ENCODE results near the gene ZBTB48.

ZBTB48 gene

DNA sequence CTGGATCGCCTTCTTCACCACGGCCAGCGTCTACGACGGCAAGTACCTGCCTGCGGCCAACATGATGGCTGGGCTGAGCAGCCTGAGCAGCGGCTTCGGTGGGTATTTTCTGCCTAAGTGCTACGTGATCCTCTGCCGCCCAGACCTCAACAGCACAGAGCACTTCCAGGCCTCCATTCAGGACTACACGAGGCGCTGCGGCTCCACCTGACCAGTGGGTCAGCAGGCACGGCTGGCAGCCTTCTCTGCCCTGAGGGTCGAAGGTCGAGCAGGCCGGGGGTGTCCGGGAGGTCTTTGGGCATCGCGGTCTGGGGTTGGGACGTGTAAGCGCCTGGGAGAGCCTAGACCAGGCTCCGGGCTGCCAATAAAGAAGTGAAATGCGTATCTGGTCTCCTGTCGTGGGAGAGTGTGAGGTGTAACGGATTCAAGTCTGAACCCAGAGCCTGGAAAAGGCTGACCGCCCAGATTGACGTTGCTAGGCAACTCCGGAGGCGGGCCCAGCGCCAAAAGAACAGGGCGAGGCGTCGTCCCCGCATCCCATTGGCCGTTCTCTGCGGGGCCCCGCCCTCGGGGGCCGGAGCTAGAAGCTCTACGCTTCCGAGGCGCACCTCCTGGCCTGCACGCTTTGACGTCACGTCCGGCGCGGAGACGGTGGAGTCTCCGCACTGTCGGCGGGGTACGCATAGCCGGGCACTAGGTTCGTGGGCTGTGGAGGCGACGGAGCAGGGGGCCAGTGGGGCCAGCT is at the start of gene ZBTB48:
Gene ZBTB48 (plus strand): TSS at position 621 of the 745 bp plus-strand sequence. CDS start 616 bp downstream, outside the sequence.
- Histone ChIP-seq H3K4me1 (ENCODE audit: insufficient read depth, low read length) (peaks cover 29% of the 10 kb centered on the region), H3K27ac (ENCODE audit: low read depth, low read length) (peak within 1 kb of the TSS; percentile 77), H3K4me3 (ENCODE audit: low read depth in 1 of 2, low read length in 2 of 2) (peak within 1 kb of the TSS; percentile 78 to 80), H3K36me3 (ENCODE audit: insufficient read depth, low read length) (peaks cover 5% of the 10 kb centered on the region), H3K27me3 (ENCODE audit: control insufficient read depth in 1 of 2, insufficient read depth in 2 of 2, low read length in 2 of 2) (no peaks in the 10 kb centered on the region), H3K9me3 (ENCODE audit: low read length) (no peaks in the 10 kb centered on the region), H3K9ac (ENCODE audit: low read length) (peak within 1 kb of the TSS; percentile 70)

DNA sequence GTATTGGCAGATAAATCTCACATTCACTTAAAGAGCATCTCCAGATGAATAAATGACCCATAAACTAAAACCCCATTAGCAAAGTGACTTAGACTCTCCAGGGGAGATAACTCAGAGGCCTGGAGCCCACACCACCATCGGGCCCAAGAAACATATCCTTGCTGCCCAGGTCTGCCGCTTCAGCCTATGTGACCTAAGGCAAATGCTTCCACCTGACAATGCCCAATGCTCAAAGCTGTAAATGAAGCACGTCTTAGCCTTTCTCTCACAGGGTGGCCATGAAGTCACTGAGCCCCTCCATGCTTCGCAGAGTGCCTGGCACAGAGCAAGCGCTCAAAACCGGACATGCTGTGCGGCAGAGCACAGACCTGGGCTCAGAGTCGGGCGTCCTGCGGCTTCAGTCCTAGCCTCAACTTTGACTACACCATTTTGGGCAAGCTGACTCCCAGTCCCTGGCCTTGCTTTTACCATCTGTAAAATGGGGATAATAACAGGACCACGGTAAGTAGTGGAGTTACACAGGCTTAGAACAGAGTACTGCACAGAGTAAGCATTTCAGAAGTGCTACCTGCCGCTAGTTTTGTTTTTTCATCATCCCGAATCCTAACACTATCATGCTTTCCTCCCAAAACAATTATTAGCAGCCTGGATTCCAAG is 49.2 kb upstream of the ZBTB48 start:
- Histone ChIP-seq H3K36me3 (ENCODE audit: insufficient read depth, low read length) (peaks cover 70% of the 10 kb centered on the region), H3K4me1 (ENCODE audit: insufficient read depth, low read length) (no peaks in the 10 kb centered on the region), H3K27ac (ENCODE audit: low read depth, low read length) (no peak overlapping the region), H3K9ac (ENCODE audit: low read length) (no peak overlapping the region), H3K4me3 (ENCODE audit: low read depth in 1 of 2, low read length in 2 of 2) (no peak overlapping the region), H3K27me3 (ENCODE audit: control insufficient read depth in 1 of 2, insufficient read depth in 2 of 2, low read length in 2 of 2) (no peaks in the 10 kb centered on the region), H3K9me3 (ENCODE audit: low read length) (no peaks in the 10 kb centered on the region)

- no peaks in the 10 kb centered on the region for H3K4me1 ChIP-seq (ENCODE audit: insufficient read depth, low read length)
- H3K27ac ChIP-seq (ENCODE audit: low read depth, low read length) = no peak overlapping the region
- no peak overlapping the region for H3K9ac ChIP-seq (ENCODE audit: low read length)
- peaks cover 57% of the 10 kb centered on the region for H3K36me3 ChIP-seq (ENCODE audit: insufficient read depth, low read length)
- H3K27me3 ChIP-seq (ENCODE audit: control insufficient read depth in 1 of 2, insufficient read depth in 2 of 2, low read length in 2 of 2) = no peaks in the 10 kb centered on the region
- no peak overlapping the region for H3K4me3 ChIP-seq (ENCODE audit: low read depth in 1 of 2, low read length in 2 of 2)
- no peaks in the 10 kb centered on the region for H3K9me3 ChIP-seq (ENCODE audit: low read length)
These were observed 47.8 kb upstream of the ZBTB48 start for GRCh38 chr1:6531996-6532395.

- no peaks in the 10 kb centered on the region for H3K27me3 ChIP-seq (ENCODE audit: control insufficient read depth in 1 of 2, insufficient read depth in 2 of 2, low read length in 2 of 2)
- no peaks in the 10 kb centered on the region for H3K9me3 ChIP-seq (ENCODE audit: low read length)
- H3K4me3 ChIP-seq (ENCODE audit: low read depth in 1 of 2, low read length in 2 of 2) = no peak overlapping the region
- peaks cover 35% of the 10 kb centered on the region for H3K36me3 ChIP-seq (ENCODE audit: insufficient read depth, low read length)
- no peak overlapping the region for H3K9ac ChIP-seq (ENCODE audit: low read length)
- H3K4me1 ChIP-seq (ENCODE audit: insufficient read depth, low read length) = no peaks in the 10 kb centered on the region
- H3K27ac ChIP-seq (ENCODE audit: low read depth, low read length) = no peak overlapping the region
These were observed 45.5 kb upstream of the ZBTB48 start for GRCh38 chr1:6534248-6534822.

- Histone ChIP-seq H3K27me3 (ENCODE audit: control insufficient read depth in 1 of 2, insufficient read depth in 2 of 2, low read length in 2 of 2) (no peaks in the 10 kb centered on the region), H3K36me3 (ENCODE audit: insufficient read depth, low read length) (peaks cover 35% of the 10 kb centered on the region), H3K4me1 (ENCODE audit: insufficient read depth, low read length) (no peaks in the 10 kb centered on the region), H3K27ac (ENCODE audit: low read depth, low read length) (no peak overlapping the region), H3K9ac (ENCODE audit: low read length) (no peak overlapping the region), H3K4me3 (ENCODE audit: low read depth in 1 of 2, low read length in 2 of 2) (no peak overlapping the region), H3K9me3 (ENCODE audit: low read length) (no peaks in the 10 kb centered on the region)
These were observed 44.6 kb upstream of the ZBTB48 start for GRCh38 chr1:6535214-6535613.

- H3K4me3 ChIP-seq (ENCODE audit: low read depth in 1 of 2, low read length in 2 of 2) = no peak overlapping the region
- no peaks in the 10 kb centered on the region for H3K27me3 ChIP-seq (ENCODE audit: control insufficient read depth in 1 of 2, insufficient read depth in 2 of 2, low read length in 2 of 2)
- no peaks in the 10 kb centered on the region for H3K4me1 ChIP-seq (ENCODE audit: insufficient read depth, low read length)
- H3K9ac ChIP-seq (ENCODE audit: low read length) = no peak overlapping the region
- H3K36me3 ChIP-seq (ENCODE audit: insufficient read depth, low read length) = peaks cover 28% of the 10 kb centered on the region
- no peaks in the 10 kb centered on the region for H3K9me3 ChIP-seq (ENCODE audit: low read length)
- no peak overlapping the region for H3K27ac ChIP-seq (ENCODE audit: low read depth, low read length)
These were observed 43.5 kb upstream of the ZBTB48 start for GRCh38 chr1:6536291-6536690.

DNA sequence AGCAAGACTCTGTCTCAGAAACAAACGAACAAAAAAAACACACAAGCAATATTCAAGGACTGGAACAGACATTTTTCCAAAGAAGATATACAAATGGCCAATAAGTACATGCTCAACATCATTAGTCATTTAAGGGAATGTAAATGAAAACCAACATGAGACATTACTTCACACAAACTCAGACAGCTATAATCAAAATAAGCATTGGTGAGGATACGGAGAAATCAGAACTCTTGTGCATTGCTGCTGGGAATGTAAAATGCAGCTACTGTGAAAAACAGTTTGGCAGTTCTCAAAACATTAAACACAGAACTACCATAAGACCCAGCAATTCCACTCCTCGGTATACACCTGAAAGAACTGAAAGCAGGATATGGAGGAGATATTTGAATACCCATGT is 40.8 kb upstream of the ZBTB48 start:
- Histone ChIP-seq H3K9ac (ENCODE audit: low read length) (no peak overlapping the region), H3K9me3 (ENCODE audit: low read length) (no peaks in the 10 kb centered on the region), H3K4me1 (ENCODE audit: insufficient read depth, low read length) (no peaks in the 10 kb centered on the region), H3K36me3 (ENCODE audit: insufficient read depth, low read length) (peaks cover 6% of the 10 kb centered on the region), H3K4me3 (ENCODE audit: low read depth in 1 of 2, low read length in 2 of 2) (no peak overlapping the region), H3K27ac (ENCODE audit: low read depth, low read length) (no peak overlapping the region), H3K27me3 (ENCODE audit: control insufficient read depth in 1 of 2, insufficient read depth in 2 of 2, low read length in 2 of 2) (no peaks in the 10 kb centered on the region)

GRCh38 chr1:6544831-6545230 is 35.0 kb upstream of the ZBTB48 start:
- Histone ChIP-seq H3K9me3 (ENCODE audit: low read length) (no peaks in the 10 kb centered on the region), H3K36me3 (ENCODE audit: insufficient read depth, low read length) (peaks cover 26% of the 10 kb centered on the region), H3K4me3 (ENCODE audit: low read depth in 1 of 2, low read length in 2 of 2) (no peak overlapping the region), H3K27me3 (ENCODE audit: control insufficient read depth in 1 of 2, insufficient read depth in 2 of 2, low read length in 2 of 2) (no peaks in the 10 kb centered on the region), H3K4me1 (ENCODE audit: insufficient read depth, low read length) (no peaks in the 10 kb centered on the region), H3K27ac (ENCODE audit: low read depth, low read length) (no peak overlapping the region), H3K9ac (ENCODE audit: low read length) (no peak overlapping the region)

DNA sequence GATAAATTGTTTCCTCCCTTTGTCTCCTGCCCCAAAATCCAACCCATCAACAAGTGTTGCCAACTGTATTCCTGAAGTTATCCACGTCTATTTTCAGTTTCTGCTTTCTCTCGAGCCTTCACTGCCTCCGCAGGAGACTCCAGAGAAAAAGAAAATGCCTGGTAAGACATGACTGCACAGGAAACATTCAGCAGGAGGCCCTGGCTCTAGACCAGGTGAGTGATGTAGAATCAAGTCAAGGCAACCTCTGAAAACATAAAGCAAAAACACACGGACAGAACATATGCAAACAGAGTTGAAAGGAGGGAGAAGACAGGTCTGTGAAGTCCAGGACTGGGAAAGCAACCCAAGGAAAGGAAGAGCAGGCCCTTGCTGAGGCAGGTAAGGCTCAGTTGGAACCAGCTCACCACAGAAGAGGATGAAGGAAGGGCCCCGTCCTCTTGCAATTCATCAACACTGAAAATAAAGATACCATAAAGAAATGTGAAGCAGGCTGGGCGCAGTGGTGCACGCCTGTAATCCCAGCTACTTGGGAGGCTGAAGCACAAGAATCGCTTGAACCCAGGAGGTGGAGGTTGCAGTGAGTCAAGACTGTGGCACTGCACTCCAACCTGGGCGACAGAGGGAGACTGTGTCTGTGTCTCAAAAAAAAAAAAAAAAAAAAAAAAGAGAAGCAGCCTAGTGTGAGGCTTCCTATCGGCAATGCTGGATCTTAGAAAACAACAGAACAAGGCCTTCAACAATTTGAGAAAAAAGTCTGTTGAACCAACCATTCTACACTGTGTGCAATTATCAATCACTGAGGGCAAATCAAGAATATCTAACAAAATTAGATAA is 34.3 kb upstream of the ZBTB48 start:
- H3K9me3 ChIP-seq (ENCODE audit: low read length) = no peaks in the 10 kb centered on the region
- H3K4me1 ChIP-seq (ENCODE audit: insufficient read depth, low read length) = no peaks in the 10 kb centered on the region
- no peaks in the 10 kb centered on the region for H3K27me3 ChIP-seq (ENCODE audit: control insufficient read depth in 1 of 2, insufficient read depth in 2 of 2, low read length in 2 of 2)
- H3K4me3 ChIP-seq (ENCODE audit: low read depth in 1 of 2, low read length in 2 of 2) = no peak overlapping the region
- no peak overlapping the region for H3K27ac ChIP-seq (ENCODE audit: low read depth, low read length)
- H3K36me3 ChIP-seq (ENCODE audit: insufficient read depth, low read length) = peaks cover 26% of the 10 kb centered on the region
- no peak overlapping the region for H3K9ac ChIP-seq (ENCODE audit: low read length)

DNA sequence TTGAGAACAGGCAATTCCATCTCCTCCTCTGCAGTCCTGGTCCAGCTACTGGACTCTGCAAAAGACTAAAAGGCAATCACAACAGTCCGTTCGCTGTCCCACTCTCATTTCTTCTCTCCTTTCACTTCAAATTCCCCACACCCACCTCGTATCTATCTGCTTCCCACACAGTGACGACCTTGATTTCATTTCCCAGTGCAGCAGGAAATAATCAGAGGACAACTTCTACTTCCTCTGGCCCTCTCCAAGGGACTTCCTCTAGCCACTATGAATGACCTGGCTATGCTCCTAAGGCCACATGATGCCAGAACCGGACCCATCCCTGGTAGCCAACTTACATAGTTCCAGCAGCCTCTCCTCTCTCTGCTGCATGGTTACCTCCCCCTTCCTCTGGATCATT is 33.5 kb upstream of the ZBTB48 start:
- Histone ChIP-seq H3K9ac (ENCODE audit: low read length) (no peak overlapping the region), H3K4me3 (ENCODE audit: low read depth in 1 of 2, low read length in 2 of 2) (no peak overlapping the region), H3K36me3 (ENCODE audit: insufficient read depth, low read length) (peaks cover 26% of the 10 kb centered on the region), H3K4me1 (ENCODE audit: insufficient read depth, low read length) (no peaks in the 10 kb centered on the region), H3K27me3 (ENCODE audit: control insufficient read depth in 1 of 2, insufficient read depth in 2 of 2, low read length in 2 of 2) (no peaks in the 10 kb centered on the region), H3K9me3 (ENCODE audit: low read length) (no peaks in the 10 kb centered on the region), H3K27ac (ENCODE audit: low read depth, low read length) (no peak overlapping the region)

GRCh38 chr1:6547301-6547700 is 32.5 kb upstream of the ZBTB48 start:
- no peak overlapping the region for H3K27ac ChIP-seq (ENCODE audit: low read depth, low read length)
- no peaks in the 10 kb centered on the region for H3K4me1 ChIP-seq (ENCODE audit: insufficient read depth, low read length)
- H3K9me3 ChIP-seq (ENCODE audit: low read length) = no peaks in the 10 kb centered on the region
- peaks cover 26% of the 10 kb centered on the region for H3K36me3 ChIP-seq (ENCODE audit: insufficient read depth, low read length)
- no peak overlapping the region for H3K9ac ChIP-seq (ENCODE audit: low read length)
- no peaks in the 10 kb centered on the region for H3K27me3 ChIP-seq (ENCODE audit: control insufficient read depth in 1 of 2, insufficient read depth in 2 of 2, low read length in 2 of 2)
- H3K4me3 ChIP-seq (ENCODE audit: low read depth in 1 of 2, low read length in 2 of 2) = no peak overlapping the region

Data from muscle layer of colon (tissue), 2 donors.